SU-DHL-6 (cell line): Measurements from ENCODE around the gene EGR4.

Experiments used
- EZH2phosphoT487 ChIP-seq: fragments of 200-600 bp; sonication (generic), shearing (Covaris generic); conservative IDR thresholded peaks from 2 replicates; pipeline ENCODE4 v1.6.1; 2018; ENCODE audit warnings: mild to moderate bottlenecking, antibody characterized with exemption, low read length, moderate library complexity, mixed read lengths
- TF ChIP-seq, protein P1 (sequence below): fragments of 200-600 bp; sonication (generic); IDR thresholded peaks from one replicate; pipeline ENCODE4 v1.5.1; 2017; ENCODE audit warnings: antibody characterized with exemption, mild to moderate bottlenecking, low read length, moderate library complexity; ENCODE audit not compliant: insufficient read depth, poor library complexity, severe bottlenecking

DNA sequence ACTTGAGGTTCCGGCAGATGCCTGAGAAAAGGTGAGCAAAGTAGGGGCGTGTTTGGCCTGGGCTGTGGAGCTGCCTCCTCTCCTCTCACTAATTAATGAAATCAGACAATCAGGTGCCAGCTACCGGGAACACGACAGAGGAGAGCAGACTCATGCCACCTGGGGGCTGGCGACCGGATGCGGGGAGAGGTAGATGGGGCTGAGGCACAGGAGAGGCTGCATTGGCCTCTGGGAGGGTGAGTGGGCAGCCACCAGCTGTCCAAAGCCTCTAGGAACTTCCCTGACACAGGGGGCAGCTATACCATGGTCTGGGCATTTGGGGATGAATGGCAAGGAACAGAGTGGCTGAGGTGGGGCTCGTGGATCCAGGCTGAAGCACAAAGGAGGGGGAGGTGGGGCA is 34.1 kb downstream of the EGR4 start:
- TF ChIP-seq, protein P1, sequence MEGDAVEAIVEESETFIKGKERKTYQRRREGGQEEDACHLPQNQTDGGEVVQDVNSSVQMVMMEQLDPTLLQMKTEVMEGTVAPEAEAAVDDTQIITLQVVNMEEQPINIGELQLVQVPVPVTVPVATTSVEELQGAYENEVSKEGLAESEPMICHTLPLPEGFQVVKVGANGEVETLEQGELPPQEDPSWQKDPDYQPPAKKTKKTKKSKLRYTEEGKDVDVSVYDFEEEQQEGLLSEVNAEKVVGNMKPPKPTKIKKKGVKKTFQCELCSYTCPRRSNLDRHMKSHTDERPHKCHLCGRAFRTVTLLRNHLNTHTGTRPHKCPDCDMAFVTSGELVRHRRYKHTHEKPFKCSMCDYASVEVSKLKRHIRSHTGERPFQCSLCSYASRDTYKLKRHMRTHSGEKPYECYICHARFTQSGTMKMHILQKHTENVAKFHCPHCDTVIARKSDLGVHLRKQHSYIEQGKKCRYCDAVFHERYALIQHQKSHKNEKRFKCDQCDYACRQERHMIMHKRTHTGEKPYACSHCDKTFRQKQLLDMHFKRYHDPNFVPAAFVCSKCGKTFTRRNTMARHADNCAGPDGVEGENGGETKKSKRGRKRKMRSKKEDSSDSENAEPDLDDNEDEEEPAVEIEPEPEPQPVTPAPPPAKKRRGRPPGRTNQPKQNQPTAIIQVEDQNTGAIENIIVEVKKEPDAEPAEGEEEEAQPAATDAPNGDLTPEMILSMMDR, result no peak
- TF ChIP-seq EZH2phosphoT487, result no peak
